IMR-90 (cell line): Measurements from ENCODE around the gene ZFHX3.

Source experiments
- BHLHE40 ChIP-seq: fragments of 150-350 bp; IDR thresholded peaks from 2 replicates; pipeline ENCODE4 v1.6.1; 2016; ENCODE audit warnings: mild to moderate bottlenecking, low read depth, low read length
- CEBPB ChIP-seq: IDR thresholded peaks from 2 replicates; pipeline ENCODE4 v1.6.1; 2012; ENCODE audit warnings: low read depth, low read length, improper control_type of control experiment
- CTCF ChIP-seq: conservative IDR thresholded peaks from 2 replicates; pipeline ENCODE4 v1.5.1; 2012; ENCODE audit warnings: mild to moderate bottlenecking, low read depth, low read length, improper control_type of control experiment
- FOS ChIP-seq: fragments of 150-350 bp; IDR thresholded peaks from 2 replicates; pipeline ENCODE4 v1.6.1; 2016; ENCODE audit warnings: low read depth, low read length
- MAZ ChIP-seq: IDR thresholded peaks from 2 replicates; pipeline ENCODE4 v1.6.1; 2012; ENCODE audit warnings: low read depth, mild to moderate bottlenecking, low read length, improper control_type of control experiment, moderate library complexity, borderline replicate concordance
- POLR2A ChIP-seq: IDR thresholded peaks from 2 replicates; pipeline ENCODE4 v1.6.1; 2012; ENCODE audit warnings: mild to moderate bottlenecking, low read depth, low read length
- RAD21 ChIP-seq: IDR thresholded peaks from 2 replicates; pipeline ENCODE4 v1.6.1; 2012; ENCODE audit warnings: low read length, improper control_type of control experiment
- SMC3 ChIP-seq: fragments of 150-350 bp; IDR thresholded peaks from 2 replicates; pipeline ENCODE4 v1.6.1; 2016; ENCODE audit warnings: low read depth, mild to moderate bottlenecking, antibody characterized with exemption, low read length, moderate library complexity
- USF2 ChIP-seq: fragments of 150-350 bp; IDR thresholded peaks from 2 replicates; pipeline ENCODE4 v1.6.1; 2017; ENCODE audit warnings: mild to moderate bottlenecking, antibody characterized with exemption, low read length, low read depth

DNA sequence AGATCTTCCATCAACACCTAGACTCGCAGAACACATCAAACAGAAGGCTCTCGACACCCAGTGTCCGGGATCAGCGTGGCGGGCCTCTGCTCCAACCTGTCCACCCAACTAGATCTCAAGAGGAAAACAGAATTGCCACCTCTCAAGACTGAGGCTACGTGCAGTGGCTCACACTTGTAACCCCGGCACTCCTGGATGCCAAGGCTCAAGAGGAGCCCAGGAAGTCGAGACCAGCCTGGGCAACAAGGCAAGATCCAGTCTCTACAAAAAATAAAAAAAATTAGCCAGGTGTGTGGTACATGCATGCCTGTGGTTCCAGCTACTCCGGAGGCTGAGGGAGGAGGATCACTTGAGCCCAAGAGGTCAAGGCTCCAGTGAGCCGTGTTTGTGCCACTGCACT lies 132.6 kb downstream of the ZFHX3 start:
- TF ChIP-seq CTCF, result no peak
- TF ChIP-seq POLR2A, result no peak
- no peak for TF ChIP-seq SMC3
- no peak for TF ChIP-seq FOS
- no peak for TF ChIP-seq MAZ
- no peak for TF ChIP-seq RAD21
- no peak for TF ChIP-seq CEBPB
- no peak for TF ChIP-seq USF2
- no peak for TF ChIP-seq BHLHE40
